HepG2 (cell line): Measurements from ENCODE around the gene INHBE. TPM values are rescaled to one million over a fixed set of nuclear protein-coding genes. Genes with fewer than 3 reads are reported as not detected.

ENCODE experiments used
- ATAC-seq: fragments of 200-7000 bp; cut with Tn5 transposase; 3 replicates; pipeline ENCODE4 v1.9.1; 2020; ENCODE audit warnings: mild to moderate bottlenecking, moderate library complexity
- BruUV-seq: library from RNA; stranded (reverse); fragments of 400-500 nt; replicated peaks from 2 replicates; lab custom pipeline; 2021; lab: Mats Ljungman, UMichigan
- CTCF ChIA-PET: fragments of 300-600 bp; formaldehyde crosslinking; extraction: SDS; loops from one replicate; lab custom pipeline; 2021; ENCODE audit warnings: low total read pairs, inconsistent platforms, low intra/inter-chr PET ratio; lab: Yijun Ruan, JAX
- POLR2A ChIA-PET: fragments of 350-600 bp; sonication (Branson Sonifier 250); formaldehyde crosslinking; loops from one replicate; lab custom pipeline; 2020; ENCODE audit warnings: antibody characterized with exemption, inconsistent platforms; lab: Yijun Ruan, JAX
- DNase-seq: peaks from one replicate; pipeline ENCODE4 v3.0.0-alpha.2; 2015; ENCODE audit warnings: low spot score
- FAIRE-seq: peaks from 3 replicates; lab custom pipeline; 2011; peaks lifted over from hg19 to GRCh38; lab: Jason Lieb, UNC
- H2AFZ ChIP-seq: one replicate; pipeline ENCODE4 v1.6.1; 2011; ENCODE audit warnings: low read length, inconsistent platforms
- H3K27ac ChIP-seq: fragments of 300-600 bp; 3 replicates; pipeline ENCODE4 v1.8.0; 2011; ENCODE audit warnings: mixed run types, mild to moderate bottlenecking, mixed read lengths, low read length, inconsistent platforms; ENCODE audit not compliant: insufficient read depth; ENCODE audit errors: extremely low read length
- H3K27me3 ChIP-seq, 2 experiments: fragments of 200-600 bp in 1 of 2; 2 replicates in 1 of 2; 3 replicates in 1 of 2; pipeline versions ENCODE4 v1.6.0 to v1.8.0; 2011; ENCODE audit warnings: low read length in 2 of 2, mild to moderate bottlenecking in 2 of 2, moderate library complexity in 2 of 2, inconsistent platforms in 1 of 2; ENCODE audit not compliant: insufficient read depth in 2 of 2, control insufficient read depth in 1 of 2
- H3K36me3 ChIP-seq, 2 experiments: fragments of 200-600 bp in 1 of 2; replicated peaks in 1 of 2; 2 replicates in 1 of 2; 3 replicates in 1 of 2; pipeline versions ENCODE4 v1.5.1 to v1.8.0; 2011; ENCODE audit warnings: low read length in 2 of 2, inconsistent platforms in 1 of 2; ENCODE audit not compliant: insufficient read depth in 2 of 2, control insufficient read depth in 1 of 2
- H3K4me1 ChIP-seq: 2 replicates; pipeline ENCODE4 v1.5.1; 2012; ENCODE audit warnings: low read length, inconsistent platforms; ENCODE audit not compliant: insufficient read depth
- H3K4me2 ChIP-seq: 2 replicates; pipeline ENCODE4 v1.6.0; 2011; ENCODE audit warnings: low read depth, low read length, inconsistent platforms
- H3K4me3 ChIP-seq, 3 experiments: fragments of 200-600 bp in 1 of 3; sonication (generic), shearing (Covaris generic) in 1 of 3; replicated peaks in 1 of 3; 2 replicates each; pipeline ENCODE4 v1.5.1; 2011 to 2016; ENCODE audit warnings: low read length in 3 of 3, inconsistent platforms in 2 of 3, low read depth in 2 of 3, mild to moderate bottlenecking in 2 of 3, control low read depth in 1 of 3, mixed read lengths in 1 of 3; ENCODE audit not compliant: insufficient read depth in 1 of 3
- H3K79me2 ChIP-seq: one replicate; pipeline ENCODE4 v1.6.1; 2011; ENCODE audit warnings: low read length, inconsistent platforms; ENCODE audit not compliant: insufficient read depth
- H3K9ac ChIP-seq: 2 replicates; pipeline ENCODE4 v1.6.0; 2011; ENCODE audit warnings: mild to moderate bottlenecking, low read depth, low read length, inconsistent platforms; ENCODE audit not compliant: insufficient read depth
- H3K9me3 ChIP-seq: 2 replicates; pipeline ENCODE4 v1.5.1; 2012; ENCODE audit warnings: mild to moderate bottlenecking, low read length
- H4K20me1 ChIP-seq: 2 replicates; pipeline ENCODE4 v1.6.0; 2011; ENCODE audit warnings: inconsistent platforms, mild to moderate bottlenecking, low read length, moderate library complexity; ENCODE audit not compliant: insufficient read depth
- HNF4A ChIP-seq: sonication (generic); formaldehyde crosslinking; IDR thresholded peaks from 2 replicates; pipeline ENCODE4 v1.4.0; 2020; ENCODE audit warnings: missing genetic modification reagents
- IKZF5 ChIP-seq: IDR thresholded peaks from 2 replicates; pipeline ENCODE4 v1.6.1; 2018; ENCODE audit warnings: missing genetic modification reagents, mild to moderate bottlenecking, missing compliant biosample characterization
- SP5 ChIP-seq: IDR thresholded peaks from 2 replicates; pipeline ENCODE4 v1.6.1; 2016; ENCODE audit warnings: low read depth, borderline replicate concordance
- SPEN ChIP-seq: sonication (generic); formaldehyde crosslinking; IDR thresholded peaks from 2 replicates; pipeline ENCODE4 v1.5.1; 2020; ENCODE audit warnings: low read depth, mild to moderate bottlenecking, missing genetic modification reagents
- ZNF362 ChIP-seq: sonication (generic); formaldehyde crosslinking; IDR thresholded peaks from 2 replicates; pipeline ENCODE4 v1.4.0; 2020; ENCODE audit warnings: missing genetic modification reagents, mild to moderate bottlenecking, borderline replicate concordance
- ZNF83 ChIP-seq: sonication (generic); formaldehyde crosslinking; IDR thresholded peaks from 2 replicates; pipeline ENCODE4 v1.4.0; 2020; ENCODE audit warnings: missing genetic modification reagents, mild to moderate bottlenecking, borderline replicate concordance
- WGBS: methylation state at CpG from one replicate; pipeline ENCODE4 v1.1.6; 2017; ENCODE audit warnings: low lambda C conversion rate; 5-methylcytosine and 5-hydroxymethylcytosine counted together
- in situ Hi-C: cut with HindIII; loops from 2 replicates; pipeline ENCODE4 v1.10.0; 2017; ENCODE audit warnings: low pct_unique_long_range_greater_than_20kb; ENCODE audit not compliant: extremely low pct_ligation_motif_present
- intact Hi-C: fragments of 100-400 bp; cut with micrococcal nuclease; formaldehyde crosslinking; loops from one replicate; pipeline ENCODE4 v1.10.0; 2022; ENCODE audit not compliant: unreplicated experiment
- polyA plus RNA-seq, 8 experiments: library from polyadenylated mRNA; depleted of rRNA in 3 of 8; stranded (reverse) in 7 of 8; unstranded in 1 of 8; fragments of >200 nt; fragmentation: Illumina TruSeq in 4 of 8; extraction: Trizol in 4 of 8; gene quantifications; 2 replicates each; pipeline versions ENCODE4 v1.2.1 to v1.2.3, GENCODE V29; 2011 to 2016; ENCODE audit warnings: low read depth in 4 of 8, missing spikeins in 1 of 8, mixed read lengths in 1 of 8; ENCODE audit not compliant: insufficient read depth in 1 of 8
- total RNA-seq, 5 experiments: library from RNA; depleted of rRNA; stranded (reverse); fragments of >200 nt; fragmentation: Illumina TruSeq; extraction: Trizol; gene quantifications; 2 replicates each; pipeline ENCODE4 v1.2.3, GENCODE V29; 2016; ENCODE audit warnings: low read depth in 1 of 5
- TF ChIP-seq, protein P1 (sequence below): sonication (generic); formaldehyde crosslinking; IDR thresholded peaks from 2 replicates; pipeline ENCODE4 v1.5.1; 2020; ENCODE audit warnings: mild to moderate bottlenecking, missing genetic modification reagents, moderate library complexity

Gene INHBE
- total and polyA plus RNA-seq, 2 of the 13 experiments (the other 11 are each of a cell fraction or from before 2014, with no cell fraction given), result 17.0 to 32.0 TPM

- POLR2A ChIA-PET, result no interaction called here
- intact Hi-C loops, result no loop called here
- Histone ChIP-seq H3K79me2 (no peaks in the 10 kb centered on the region), H3K4me1 (peaks cover 35% of the 10 kb centered on the region), H3K9ac (no peak overlapping the region), H3K4me3 (no peak overlapping the region), H3K9me3 (no peaks in the 10 kb centered on the region), H3K27ac (no peak overlapping the region), H4K20me1 (no peaks in the 10 kb centered on the region), H3K27me3 (peaks cover 7 to 49% of the 10 kb centered on the region in 2 experiments), H3K4me2 (no peak overlapping the region), H2AFZ (no peak overlapping the region), H3K36me3 (no peaks in the 10 kb centered on the region)
- no peak for FAIRE-seq
- 0% methylated on average over 2 of the region's 4 CpGs for WGBS
- CTCF ChIA-PET, result no interaction called here
- BruUV-seq, result no TSS peak
- TF ChIP-seq ZNF362 (CRISPR knock-in tag) (no peak), SPEN (no peak), ZNF83 (CRISPR knock-in tag) (no peak), SP5 (CRISPR knock-in tag) (no peak), IKZF5 (CRISPR knock-in tag) (no peak), HNF4A (CRISPR knock-in tag) (peak; percentile 30; the same call in 1 of the 2 replicates)
- TF ChIP-seq, protein P1, sequence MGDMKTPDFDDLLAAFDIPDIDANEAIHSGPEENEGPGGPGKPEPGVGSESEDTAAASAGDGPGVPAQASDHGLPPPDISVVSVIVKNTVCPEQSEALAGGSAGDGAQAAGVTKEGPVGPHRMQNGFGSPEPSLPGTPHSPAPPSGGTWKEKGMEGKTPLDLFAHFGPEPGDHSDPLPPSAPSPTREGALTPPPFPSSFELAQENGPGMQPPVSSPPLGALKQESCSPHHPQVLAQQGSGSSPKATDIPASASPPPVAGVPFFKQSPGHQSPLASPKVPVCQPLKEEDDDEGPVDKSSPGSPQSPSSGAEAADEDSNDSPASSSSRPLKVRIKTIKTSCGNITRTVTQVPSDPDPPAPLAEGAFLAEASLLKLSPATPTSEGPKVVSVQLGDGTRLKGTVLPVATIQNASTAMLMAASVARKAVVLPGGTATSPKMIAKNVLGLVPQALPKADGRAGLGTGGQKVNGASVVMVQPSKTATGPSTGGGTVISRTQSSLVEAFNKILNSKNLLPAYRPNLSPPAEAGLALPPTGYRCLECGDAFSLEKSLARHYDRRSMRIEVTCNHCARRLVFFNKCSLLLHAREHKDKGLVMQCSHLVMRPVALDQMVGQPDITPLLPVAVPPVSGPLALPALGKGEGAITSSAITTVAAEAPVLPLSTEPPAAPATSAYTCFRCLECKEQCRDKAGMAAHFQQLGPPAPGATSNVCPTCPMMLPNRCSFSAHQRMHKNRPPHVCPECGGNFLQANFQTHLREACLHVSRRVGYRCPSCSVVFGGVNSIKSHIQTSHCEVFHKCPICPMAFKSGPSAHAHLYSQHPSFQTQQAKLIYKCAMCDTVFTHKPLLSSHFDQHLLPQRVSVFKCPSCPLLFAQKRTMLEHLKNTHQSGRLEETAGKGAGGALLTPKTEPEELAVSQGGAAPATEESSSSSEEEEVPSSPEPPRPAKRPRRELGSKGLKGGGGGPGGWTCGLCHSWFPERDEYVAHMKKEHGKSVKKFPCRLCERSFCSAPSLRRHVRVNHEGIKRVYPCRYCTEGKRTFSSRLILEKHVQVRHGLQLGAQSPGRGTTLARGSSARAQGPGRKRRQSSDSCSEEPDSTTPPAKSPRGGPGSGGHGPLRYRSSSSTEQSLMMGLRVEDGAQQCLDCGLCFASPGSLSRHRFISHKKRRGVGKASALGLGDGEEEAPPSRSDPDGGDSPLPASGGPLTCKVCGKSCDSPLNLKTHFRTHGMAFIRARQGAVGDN (CRISPR knock-in tag), result no peak
- in situ Hi-C loops, result no loop called here
- DNase-seq, result no peak
- ATAC-seq, result no peak
Observed at GRCh38 chr12:57470970-57471656, 16.0 kb downstream of the INHBE start.
